SK-N-MC (cell line): ENCODE measurements around the gene CLDND2.

Experiments used
- EZH2 ChIP-seq: fragments of 200-600 bp; sonication (generic); IDR thresholded peaks from one replicate; pipeline ENCODE4 v1.6.1; 2017; ENCODE audit warnings: antibody characterized with exemption
- FOXP2 ChIP-seq: optimal IDR thresholded peaks from 2 replicates; pipeline ENCODE3; 2011; ENCODE audit warnings: mild to moderate bottlenecking, moderate library complexity; ENCODE audit not compliant: insufficient read depth; ENCODE audit errors: extremely low read length, control extremely low read depth
- POLR2AphosphoS5 ChIP-seq: IDR thresholded peaks from 2 replicates; pipeline ENCODE4 v1.6.1; 2012; ENCODE audit warnings: mild to moderate bottlenecking, low read depth, low read length, borderline replicate concordance

DNA sequence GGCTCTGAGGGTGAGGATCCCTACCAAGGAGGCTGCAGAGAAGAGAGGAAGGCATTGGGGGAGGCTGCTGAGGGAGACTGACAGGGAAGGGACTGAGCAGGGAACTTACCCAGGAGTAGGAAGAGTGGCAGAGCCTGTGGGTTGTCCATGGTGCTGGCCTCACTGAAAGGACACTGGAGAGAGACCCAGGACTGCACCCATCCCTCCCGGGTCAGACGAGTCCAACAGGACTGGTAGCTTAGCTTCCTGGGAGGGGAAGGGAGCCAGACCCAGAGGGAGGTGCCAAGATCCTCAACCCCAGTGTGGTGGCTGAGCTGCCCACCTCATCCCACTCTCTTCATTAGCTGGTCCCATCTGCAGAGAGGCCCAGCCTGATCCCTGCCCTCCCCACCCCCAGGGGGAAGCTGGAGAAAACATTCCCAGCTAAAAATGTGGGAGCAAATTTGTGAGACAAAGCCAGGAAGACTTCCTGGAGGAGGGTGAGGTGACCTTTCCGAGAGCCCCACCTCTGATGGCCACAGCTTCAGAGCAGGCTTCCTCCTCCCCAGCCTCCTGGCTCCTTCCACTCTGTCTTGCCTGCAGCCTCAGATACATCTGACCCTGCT is 26.7 kb downstream of the CLDND2 start, which contains the start of gene VSIG10L:
- no peak for TF ChIP-seq EZH2
- TF ChIP-seq POLR2AphosphoS5, result no peak
- no peak for TF ChIP-seq FOXP2
